Mammary epithelial cell (primary cell): ENCODE results near the gene TNRC18.
A peak's percentile ranks its signal among the peaks of the same experiment; 100 is the strongest.

Source experiments
- EZH2 ChIP-seq: IDR thresholded peaks from 2 replicates; pipeline ENCODE4 v1.6.1; 2012; ENCODE audit warnings: low read length, inconsistent platforms, borderline replicate concordance
- TF ChIP-seq, protein P1 (sequence below), 2 donors: IDR thresholded peaks in 1 of 2; conservative IDR thresholded peaks in 1 of 2; 2 replicates each; pipeline ENCODE4 v1.5.1; 2011 to 2012; ENCODE audit warnings: inconsistent platforms in 2 of 2, low read length in 2 of 2, mild to moderate bottlenecking in 2 of 2, control low read depth in 1 of 2, low read depth in 1 of 2; ENCODE audit not compliant: insufficient read depth in 1 of 2; ENCODE audit errors: extremely low read depth in 1 of 2

DNA sequence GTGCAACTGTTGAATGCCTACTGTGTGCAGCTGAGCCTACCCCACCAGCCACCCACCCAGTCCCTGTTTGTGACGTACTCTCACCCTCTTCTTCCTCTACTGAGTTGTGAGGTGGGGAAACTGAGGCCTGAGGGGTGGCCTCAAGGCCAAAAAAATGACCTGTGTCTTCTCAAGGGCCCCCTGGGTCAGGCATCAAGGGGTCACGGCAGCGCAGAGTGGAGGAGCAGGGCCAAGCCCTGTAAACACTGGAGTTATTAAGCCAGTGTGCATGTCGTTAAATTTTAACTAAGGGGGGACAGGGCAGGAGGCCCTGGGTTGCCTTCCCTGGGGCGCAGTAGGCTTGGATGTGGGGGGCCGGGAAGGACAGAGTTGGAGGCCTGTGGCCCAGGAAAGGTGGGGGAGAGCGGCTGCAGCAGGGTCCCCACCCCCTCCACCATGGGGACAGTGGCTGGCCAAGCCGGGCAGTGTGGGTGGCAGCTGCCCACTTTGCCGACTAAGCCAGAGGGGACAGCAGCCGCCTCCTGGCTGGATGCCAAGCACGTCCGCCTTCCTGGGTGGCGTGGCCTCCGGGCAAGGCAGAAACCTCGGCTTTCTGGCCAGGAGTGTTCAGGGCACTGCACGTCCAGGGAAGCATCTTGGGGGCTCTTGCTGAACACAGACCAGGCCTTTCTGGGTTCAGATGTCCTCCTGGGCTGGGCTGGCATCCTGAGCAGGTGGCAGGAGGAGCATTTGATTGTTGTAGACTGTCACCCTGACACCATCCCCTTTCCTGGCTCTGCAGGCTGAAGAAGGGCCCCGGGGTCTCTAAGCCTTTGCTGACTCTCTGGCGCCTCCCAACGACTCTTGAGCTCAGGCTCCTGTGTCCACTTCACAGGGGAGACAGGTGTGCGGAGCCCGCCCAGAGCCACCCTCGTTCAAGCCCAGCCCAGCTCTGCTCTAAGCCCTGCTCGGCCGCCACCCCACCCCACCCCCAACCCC is 139.0 kb downstream of the TNRC18 start:
- TF ChIP-seq, protein P1, sequence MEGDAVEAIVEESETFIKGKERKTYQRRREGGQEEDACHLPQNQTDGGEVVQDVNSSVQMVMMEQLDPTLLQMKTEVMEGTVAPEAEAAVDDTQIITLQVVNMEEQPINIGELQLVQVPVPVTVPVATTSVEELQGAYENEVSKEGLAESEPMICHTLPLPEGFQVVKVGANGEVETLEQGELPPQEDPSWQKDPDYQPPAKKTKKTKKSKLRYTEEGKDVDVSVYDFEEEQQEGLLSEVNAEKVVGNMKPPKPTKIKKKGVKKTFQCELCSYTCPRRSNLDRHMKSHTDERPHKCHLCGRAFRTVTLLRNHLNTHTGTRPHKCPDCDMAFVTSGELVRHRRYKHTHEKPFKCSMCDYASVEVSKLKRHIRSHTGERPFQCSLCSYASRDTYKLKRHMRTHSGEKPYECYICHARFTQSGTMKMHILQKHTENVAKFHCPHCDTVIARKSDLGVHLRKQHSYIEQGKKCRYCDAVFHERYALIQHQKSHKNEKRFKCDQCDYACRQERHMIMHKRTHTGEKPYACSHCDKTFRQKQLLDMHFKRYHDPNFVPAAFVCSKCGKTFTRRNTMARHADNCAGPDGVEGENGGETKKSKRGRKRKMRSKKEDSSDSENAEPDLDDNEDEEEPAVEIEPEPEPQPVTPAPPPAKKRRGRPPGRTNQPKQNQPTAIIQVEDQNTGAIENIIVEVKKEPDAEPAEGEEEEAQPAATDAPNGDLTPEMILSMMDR (conservative IDR thresholded peaks at IDR 0.05 in 1 of 2, IDR thresholded peaks at IDR 0.05 in 1 of 2; ENCODE audit: extremely low read depth in 1 of 2, insufficient read depth in 1 of 2, low read depth in 1 of 2, low read length in 2 of 2): peak in 1 of 2 donors; percentile 44
- no peak for TF ChIP-seq EZH2
